ENCODE measurements around the gene DLG2.

DNA sequence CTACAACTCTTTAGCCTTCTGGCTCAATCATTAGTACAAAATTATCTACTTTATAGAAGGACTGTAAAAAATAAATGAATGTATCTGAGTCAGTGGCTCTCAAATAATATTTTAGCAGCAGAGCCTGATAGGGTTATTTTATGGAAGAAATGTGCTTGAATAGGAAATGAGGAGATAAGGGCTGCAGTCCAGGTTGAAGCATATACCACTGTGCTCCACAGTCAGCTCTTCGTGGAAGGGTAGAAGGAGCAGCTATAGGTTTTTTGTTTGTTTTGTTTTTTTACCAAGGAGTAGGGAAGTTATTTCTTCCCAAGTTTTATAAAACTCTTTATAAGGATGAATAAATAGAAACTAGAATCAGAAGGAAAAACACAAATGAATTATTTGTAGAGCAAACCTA, 242.0 kb downstream of the DLG2 start:
- TF ChIP-seq, protein P1, sequence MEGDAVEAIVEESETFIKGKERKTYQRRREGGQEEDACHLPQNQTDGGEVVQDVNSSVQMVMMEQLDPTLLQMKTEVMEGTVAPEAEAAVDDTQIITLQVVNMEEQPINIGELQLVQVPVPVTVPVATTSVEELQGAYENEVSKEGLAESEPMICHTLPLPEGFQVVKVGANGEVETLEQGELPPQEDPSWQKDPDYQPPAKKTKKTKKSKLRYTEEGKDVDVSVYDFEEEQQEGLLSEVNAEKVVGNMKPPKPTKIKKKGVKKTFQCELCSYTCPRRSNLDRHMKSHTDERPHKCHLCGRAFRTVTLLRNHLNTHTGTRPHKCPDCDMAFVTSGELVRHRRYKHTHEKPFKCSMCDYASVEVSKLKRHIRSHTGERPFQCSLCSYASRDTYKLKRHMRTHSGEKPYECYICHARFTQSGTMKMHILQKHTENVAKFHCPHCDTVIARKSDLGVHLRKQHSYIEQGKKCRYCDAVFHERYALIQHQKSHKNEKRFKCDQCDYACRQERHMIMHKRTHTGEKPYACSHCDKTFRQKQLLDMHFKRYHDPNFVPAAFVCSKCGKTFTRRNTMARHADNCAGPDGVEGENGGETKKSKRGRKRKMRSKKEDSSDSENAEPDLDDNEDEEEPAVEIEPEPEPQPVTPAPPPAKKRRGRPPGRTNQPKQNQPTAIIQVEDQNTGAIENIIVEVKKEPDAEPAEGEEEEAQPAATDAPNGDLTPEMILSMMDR (IDR thresholded peaks at IDR 0.05), result no peak
- TF ChIP-seq ZFX (IDR thresholded peaks at IDR 0.05; ENCODE audit: borderline replicate concordance), result no peak

Data from 22Rv1 (cell line).